Naive B cell (primary cell): ENCODE measurements around the gene CCNJL. TPM values are rescaled to one million over a fixed set of nuclear protein-coding genes. Genes with fewer than 3 reads are reported as not detected.

Source experiments
- ATAC-seq, 2 donors: fragments of 150-1000 bp; cut with Tn5 transposase; 2 replicates each; pipeline ENCODE4 v1.10.0; 2021; ENCODE audit warnings: low read depth in 2 of 2, mild to moderate bottlenecking in 2 of 2, moderate library complexity in 2 of 2
- DNase-seq: peaks from one replicate; pipeline ENCODE4 v3.0.0; 2022
- H3K27ac Mint-ChIP-seq, 6 donors: one replicate each; pipeline ENCODE4 v1.8.0; 2020 to 2022; ENCODE audit warnings: mild to moderate bottlenecking in 6 of 6, mixed read lengths in 6 of 6, moderate library complexity in 5 of 6, inconsistent platforms in 2 of 6
- H3K27me3 Mint-ChIP-seq, 3 donors: one replicate each; pipeline ENCODE4 v1.8.0; 2021 to 2022; ENCODE audit warnings: mixed read lengths in 3 of 3, mild to moderate bottlenecking in 1 of 3
- H3K36me3 Mint-ChIP-seq, 2 donors: one replicate each; pipeline ENCODE4 v1.8.0; 2020 to 2022; ENCODE audit warnings: mixed read lengths in 2 of 2, inconsistent platforms in 1 of 2, mild to moderate bottlenecking in 1 of 2
- H3K4me1 Mint-ChIP-seq, 3 donors: one replicate each; pipeline ENCODE4 v1.8.0; 2020 to 2022; ENCODE audit warnings: mixed read lengths in 3 of 3, inconsistent platforms in 1 of 3, mild to moderate bottlenecking in 1 of 3, moderate library complexity in 1 of 3
- H3K4me3 Mint-ChIP-seq, 8 donors: one replicate each; pipeline ENCODE4 v1.8.0; 2020 to 2022; ENCODE audit warnings: mild to moderate bottlenecking in 8 of 8, mixed read lengths in 8 of 8, moderate library complexity in 8 of 8, inconsistent platforms in 2 of 8
- H3K9me3 Mint-ChIP-seq, 7 donors: one replicate each; pipeline ENCODE4 v1.8.0; 2020 to 2022; ENCODE audit warnings: mixed read lengths in 7 of 7, mild to moderate bottlenecking in 5 of 7, inconsistent platforms in 2 of 7, moderate library complexity in 1 of 7
- polyA plus RNA-seq, 6 donors: library from polyadenylated mRNA; unstranded; fragments of 300-500 nt; fragmentation: Illumina TruSeq; gene quantifications; one replicate each; pipeline ENCODE4 v1.2.3, GENCODE V29; 2021; ENCODE audit warnings: low read depth in 6 of 6

Gene CCNJL, protein sequence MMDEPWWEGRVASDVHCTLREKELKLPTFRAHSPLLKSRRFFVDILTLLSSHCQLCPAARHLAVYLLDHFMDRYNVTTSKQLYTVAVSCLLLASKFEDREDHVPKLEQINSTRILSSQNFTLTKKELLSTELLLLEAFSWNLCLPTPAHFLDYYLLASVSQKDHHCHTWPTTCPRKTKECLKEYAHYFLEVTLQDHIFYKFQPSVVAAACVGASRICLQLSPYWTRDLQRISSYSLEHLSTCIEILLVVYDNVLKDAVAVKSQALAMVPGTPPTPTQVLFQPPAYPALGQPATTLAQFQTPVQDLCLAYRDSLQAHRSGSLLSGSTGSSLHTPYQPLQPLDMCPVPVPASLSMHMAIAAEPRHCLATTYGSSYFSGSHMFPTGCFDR
- under 1 TPM in 1 of 6 donors, not detected in 5; 0.12 TPM for polyA plus RNA-seq

DNA sequence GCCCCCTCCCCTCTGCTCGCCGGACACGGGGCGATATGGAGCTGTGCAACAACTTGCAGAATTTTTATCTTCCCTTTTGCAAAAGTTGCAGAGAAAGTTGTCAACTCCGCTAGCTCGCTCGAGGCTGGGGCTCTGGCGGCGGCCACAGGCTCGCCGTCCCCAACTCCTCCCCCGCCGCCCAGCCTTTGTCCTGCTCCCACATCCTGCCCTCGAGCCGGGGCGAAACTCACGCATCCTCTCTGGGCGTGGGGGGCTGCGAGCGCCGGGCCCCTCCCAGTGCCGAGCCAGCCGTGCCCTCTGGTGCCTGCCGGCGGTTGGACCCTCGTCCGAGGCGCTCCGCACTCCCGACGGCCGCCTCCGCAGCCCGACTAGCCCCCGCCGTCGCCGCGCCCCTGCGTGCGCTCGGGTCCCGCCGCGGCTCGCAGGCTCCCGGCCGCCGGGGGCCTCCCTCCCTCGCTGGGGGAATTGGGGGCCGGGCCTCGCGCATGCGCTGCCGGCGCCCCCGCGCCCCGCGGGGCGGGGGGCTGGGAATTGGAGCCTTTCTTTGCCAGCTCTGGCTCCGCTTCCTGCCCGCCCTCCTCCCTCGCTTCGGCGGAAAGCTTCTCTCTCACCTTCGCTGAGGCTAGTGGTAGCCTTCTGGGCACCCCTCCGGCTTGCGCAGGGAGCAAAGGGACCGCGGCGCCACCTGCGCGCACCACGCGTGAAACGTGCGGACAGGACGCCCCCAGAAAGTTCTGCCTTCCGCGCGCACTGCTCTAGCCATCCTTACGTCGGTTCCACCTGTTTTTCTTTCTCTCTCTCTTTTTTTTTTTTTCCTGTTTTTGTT lies at the start of gene CCNJL:
Gene CCNJL, minus strand, starts transcription at position 431 of the 826 bp plus-strand sequence. CDS start 641 bp downstream, outside the sequence.
- Mint-ChIP-seq H3K4me3 (peak within 1 kb of the TSS; percentile 73 to 93 (median 86)), H3K9me3 (no peaks in the 10 kb centered on the region), H3K27ac (peak within 1 kb of the TSS in 1 of 6 donors; percentile 44), H3K27me3 (peaks cover 55 to 84% (median 68%) of the 10 kb centered on the region in 3 donors), H3K4me1 (peaks cover 11 to 17% (median 15%) of the 10 kb centered on the region in 3 donors), H3K36me3 (peaks cover 0 to 8% of the 10 kb centered on the region in 2 donors)
- DNase-seq (no peak), ATAC-seq (no peak)

DNA sequence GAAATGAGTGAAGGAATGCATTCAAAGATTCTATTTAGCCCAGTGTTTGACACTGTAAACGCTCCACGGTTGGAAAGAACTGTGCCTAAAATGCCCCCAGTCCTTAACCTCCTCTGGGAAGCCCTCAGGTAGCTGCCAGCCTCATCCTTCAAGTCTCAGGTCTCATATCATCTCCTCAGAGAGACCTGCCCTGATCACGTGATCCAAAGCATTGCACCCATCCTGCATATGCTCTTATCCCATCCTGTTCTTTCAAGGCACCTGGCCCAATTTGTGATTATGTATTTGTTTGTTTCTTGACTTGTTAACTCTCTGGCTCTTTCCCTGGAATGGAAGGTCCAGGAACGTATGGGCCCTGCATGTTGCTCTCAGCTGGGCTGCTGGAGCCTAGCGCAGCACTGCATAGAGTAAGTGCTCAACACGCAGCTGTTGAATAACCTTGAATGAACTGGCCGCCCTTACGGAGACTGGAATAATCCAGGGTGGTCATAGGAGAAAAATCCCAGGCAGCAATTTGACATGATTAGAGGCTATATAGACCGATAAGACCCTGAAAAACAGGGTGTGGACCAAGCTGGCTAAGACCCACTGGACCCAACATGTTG lies 49.4 kb upstream of the CCNJL start:
- H3K9me3 Mint-ChIP-seq: no peaks in the 10 kb centered on the region
- ATAC-seq (no peak), DNase-seq (no peak)
- H3K27ac Mint-ChIP-seq: no peak overlapping the region
- H3K4me3 Mint-ChIP-seq: no peak overlapping the region
- no peaks in the 10 kb centered on the region for H3K36me3 Mint-ChIP-seq
- peaks cover 4 to 22% (median 5%) of the 10 kb centered on the region in 3 donors for H3K27me3 Mint-ChIP-seq
- H3K4me1 Mint-ChIP-seq: no peaks in the 10 kb centered on the region

GRCh38 chr5:160360310-160360709 lies 47.9 kb upstream of the CCNJL start:
- Mint-ChIP-seq H3K36me3 (no peaks in the 10 kb centered on the region), H3K4me1 (no peaks in the 10 kb centered on the region), H3K4me3 (no peak overlapping the region)

GRCh38 chr5:160359816-160360215 lies 47.5 kb upstream of the CCNJL start:
- H3K27me3 Mint-ChIP-seq: peaks cover 4 to 18% (median 5%) of the 10 kb centered on the region in 3 donors
- no peaks in the 10 kb centered on the region for H3K36me3 Mint-ChIP-seq
- H3K9me3 Mint-ChIP-seq: no peaks in the 10 kb centered on the region
- ATAC-seq (no peak), DNase-seq (no peak)
- H3K4me3 Mint-ChIP-seq: no peak overlapping the region
- no peaks in the 10 kb centered on the region for H3K4me1 Mint-ChIP-seq
- no peak overlapping the region for H3K27ac Mint-ChIP-seq

More at GRCh38 chr5:160360310-160360709, 47.9 kb upstream of the CCNJL start:
- no peak for ATAC-seq
- no peaks in the 10 kb centered on the region for H3K9me3 Mint-ChIP-seq
- H3K27ac Mint-ChIP-seq: no peak overlapping the region
- DNase-seq: no peak
- peaks cover 4 to 22% (median 5%) of the 10 kb centered on the region in 3 donors for H3K27me3 Mint-ChIP-seq

DNA sequence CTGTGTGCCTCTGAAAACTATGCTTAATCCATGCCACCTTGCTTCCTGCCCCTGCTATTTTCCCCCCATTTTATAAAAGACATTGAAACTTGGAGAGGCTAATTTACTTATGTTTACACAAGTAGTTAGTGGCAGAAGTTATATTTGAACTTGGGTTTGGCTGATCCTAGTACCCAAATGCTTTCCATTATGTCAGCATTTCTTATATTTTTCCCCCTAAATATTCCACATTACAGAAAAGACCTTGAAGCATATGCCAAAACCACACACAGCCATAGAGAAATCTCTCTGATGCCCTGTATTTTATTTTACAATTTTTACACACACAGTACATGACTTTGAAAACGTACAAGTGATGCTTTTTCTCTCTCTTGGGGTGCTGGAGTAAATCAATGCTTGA lies 46.9 kb upstream of the CCNJL start:
- ATAC-seq (no peak), DNase-seq (no peak)
- Mint-ChIP-seq H3K36me3 (no peaks in the 10 kb centered on the region), H3K27me3 (peaks cover 4 to 15% (median 5%) of the 10 kb centered on the region in 3 donors), H3K27ac (no peak overlapping the region), H3K9me3 (no peaks in the 10 kb centered on the region), H3K4me3 (no peak overlapping the region), H3K4me1 (no peaks in the 10 kb centered on the region)

- H3K27ac Mint-ChIP-seq: no peak overlapping the region
- no peak overlapping the region for H3K4me3 Mint-ChIP-seq
- no peaks in the 10 kb centered on the region for H3K9me3 Mint-ChIP-seq
- ATAC-seq (no peak), DNase-seq (no peak)
- H3K36me3 Mint-ChIP-seq: no peaks in the 10 kb centered on the region
- peaks cover 4 to 15% (median 5%) of the 10 kb centered on the region in 3 donors for H3K27me3 Mint-ChIP-seq
- H3K4me1 Mint-ChIP-seq: no peaks in the 10 kb centered on the region
Observed at GRCh38 chr5:160357861-160358411, 45.6 kb upstream of the CCNJL start.

DNA sequence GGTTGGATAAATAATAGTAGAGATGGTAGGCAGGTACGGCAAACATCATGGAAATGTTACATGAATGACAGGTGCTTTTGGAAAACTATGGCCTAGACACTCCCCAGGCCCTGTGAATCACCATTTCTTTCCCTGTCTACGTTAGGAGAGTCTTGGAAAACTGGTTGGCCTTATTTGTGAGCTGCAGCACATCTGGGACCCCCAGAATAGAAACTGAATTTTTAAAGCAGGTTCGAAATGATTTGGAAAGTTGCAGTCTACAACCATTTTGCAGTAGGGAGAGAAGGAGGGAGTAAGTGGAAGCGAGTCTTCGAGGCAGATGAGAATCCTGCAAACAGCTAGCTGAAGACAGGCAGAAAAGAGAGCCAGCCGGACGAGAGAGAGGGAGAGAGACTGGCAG lies 45.0 kb upstream of the CCNJL start:
- H3K4me1 Mint-ChIP-seq: no peaks in the 10 kb centered on the region
- H3K27me3 Mint-ChIP-seq: peaks cover 4 to 15% (median 5%) of the 10 kb centered on the region in 3 donors
- H3K4me3 Mint-ChIP-seq: no peak overlapping the region
- no peaks in the 10 kb centered on the region for H3K36me3 Mint-ChIP-seq
- no peaks in the 10 kb centered on the region for H3K9me3 Mint-ChIP-seq
- DNase-seq (no peak), ATAC-seq (no peak)
- no peak overlapping the region for H3K27ac Mint-ChIP-seq

DNA sequence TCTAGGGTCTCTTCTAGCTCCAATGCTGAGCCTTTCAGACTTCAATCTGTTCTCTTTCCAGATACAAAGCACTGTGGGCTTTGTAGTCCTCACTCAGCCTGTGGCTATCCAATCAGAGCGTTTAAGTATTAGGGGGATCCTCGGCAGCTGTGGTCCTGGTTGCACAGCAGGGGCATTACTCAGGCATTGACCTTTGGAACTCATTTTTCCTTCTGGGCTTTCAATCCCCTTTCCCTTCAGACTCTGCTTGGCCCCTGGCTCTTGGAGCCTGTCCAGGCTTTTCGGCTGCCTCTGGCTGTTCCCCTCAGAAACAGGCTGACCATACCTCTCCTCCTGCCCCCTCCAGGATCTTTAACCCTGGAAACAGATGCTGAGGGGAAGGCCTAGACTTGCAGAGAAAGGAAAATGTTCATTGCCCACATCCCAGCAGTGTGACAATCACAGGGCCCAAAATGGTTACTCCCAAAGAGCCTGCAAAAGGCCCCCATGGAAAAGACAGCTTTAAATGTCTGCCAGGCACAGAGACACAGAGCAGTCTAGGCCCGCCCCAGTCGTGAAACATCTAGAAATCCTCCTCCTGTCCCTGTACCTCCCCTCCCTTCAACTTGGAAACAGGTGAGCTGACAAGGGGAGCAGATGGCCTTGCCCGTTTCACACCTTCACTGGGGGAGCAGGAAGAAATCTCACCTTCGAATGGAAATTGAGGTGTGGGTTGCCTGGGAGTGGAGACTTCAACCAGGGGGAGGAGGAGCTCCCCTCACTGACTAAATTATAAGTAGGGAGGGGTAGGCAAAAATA lies 44.4 kb upstream of the CCNJL start:
- Mint-ChIP-seq H3K9me3 (no peaks in the 10 kb centered on the region), H3K36me3 (no peaks in the 10 kb centered on the region), H3K27me3 (peaks cover 1 to 15% (median 4%) of the 10 kb centered on the region in 3 donors), H3K4me3 (no peak overlapping the region), H3K4me1 (no peaks in the 10 kb centered on the region), H3K27ac (peak overlapping the region in 1 of 6 donors; percentile 21)
- ATAC-seq (no peak), DNase-seq (no peak)

GRCh38 chr5:160354666-160355065 lies 42.3 kb upstream of the CCNJL start:
- Mint-ChIP-seq H3K9me3 (no peaks in the 10 kb centered on the region), H3K27ac (no peak overlapping the region), H3K4me1 (no peaks in the 10 kb centered on the region), H3K4me3 (no peak overlapping the region), H3K36me3 (no peaks in the 10 kb centered on the region), H3K27me3 (peaks cover 0 to 8% (median 4%) of the 10 kb centered on the region in 3 donors)
- DNase-seq: no peak
- no peak for ATAC-seq

GRCh38 chr5:160353379-160353778 lies 41.0 kb upstream of the CCNJL start:
- no peak for DNase-seq
- ATAC-seq: no peak
- Mint-ChIP-seq H3K27ac (no peak overlapping the region), H3K36me3 (no peaks in the 10 kb centered on the region), H3K9me3 (no peaks in the 10 kb centered on the region), H3K27me3 (peaks cover 0 to 8% (median 0%) of the 10 kb centered on the region in 3 donors), H3K4me1 (no peaks in the 10 kb centered on the region), H3K4me3 (no peak overlapping the region)

- no peaks in the 10 kb centered on the region for H3K9me3 Mint-ChIP-seq
- H3K27ac Mint-ChIP-seq: no peak overlapping the region
- H3K36me3 Mint-ChIP-seq: no peaks in the 10 kb centered on the region
- DNase-seq: no peak
- H3K27me3 Mint-ChIP-seq: peaks cover 0 to 3% (median 0%) of the 10 kb centered on the region in 3 donors
- no peak for ATAC-seq
- H3K4me1 Mint-ChIP-seq: no peaks in the 10 kb centered on the region
- no peak overlapping the region for H3K4me3 Mint-ChIP-seq
Observed at GRCh38 chr5:160352308-160352707, 39.9 kb upstream of the CCNJL start.

GRCh38 chr5:160349935-160350303 lies 37.6 kb upstream of the CCNJL start:
- H3K9me3 Mint-ChIP-seq: no peaks in the 10 kb centered on the region
- no peak overlapping the region for H3K27ac Mint-ChIP-seq
- DNase-seq (no peak), ATAC-seq (no peak)
- no peaks in the 10 kb centered on the region for H3K36me3 Mint-ChIP-seq
- no peak overlapping the region for H3K4me3 Mint-ChIP-seq
- H3K27me3 Mint-ChIP-seq: no peaks in the 10 kb centered on the region
- no peaks in the 10 kb centered on the region for H3K4me1 Mint-ChIP-seq
